Mononuclear cell (primary cell): ENCODE results near the gene MTHFD2L. TPM values are rescaled to one million over a fixed set of nuclear protein-coding genes. Genes with fewer than 3 reads are reported as not detected.

ENCODE experiments used
- H3K27me3 ChIP-seq: 2 replicates; pipeline ENCODE4 v1.6.0; 2011; ENCODE audit warnings: low read length, control low read depth; ENCODE audit not compliant: insufficient read depth
- H3K4me1 ChIP-seq: 2 replicates; pipeline ENCODE4 v1.5.1; 2011; ENCODE audit warnings: mild to moderate bottlenecking, low read length, control low read depth; ENCODE audit not compliant: insufficient read depth
- H3K4me3 ChIP-seq: 2 replicates; pipeline ENCODE4 v1.5.1; 2011; ENCODE audit warnings: mild to moderate bottlenecking, low read length, moderate library complexity
- H3K9me3 ChIP-seq: 2 replicates; pipeline ENCODE4 v1.5.1; 2011; ENCODE audit warnings: low read depth, mild to moderate bottlenecking, control low read depth, low read length
- total RNA-seq: library from RNA; depleted of rRNA; stranded (reverse); fragments of >200 nt; gene quantifications from one replicate; pipeline ENCODE4 v1.2.3, GENCODE V29; 2012

MTHFD2L gene
- total RNA-seq, 1 donor: 20.1 TPM

DNA sequence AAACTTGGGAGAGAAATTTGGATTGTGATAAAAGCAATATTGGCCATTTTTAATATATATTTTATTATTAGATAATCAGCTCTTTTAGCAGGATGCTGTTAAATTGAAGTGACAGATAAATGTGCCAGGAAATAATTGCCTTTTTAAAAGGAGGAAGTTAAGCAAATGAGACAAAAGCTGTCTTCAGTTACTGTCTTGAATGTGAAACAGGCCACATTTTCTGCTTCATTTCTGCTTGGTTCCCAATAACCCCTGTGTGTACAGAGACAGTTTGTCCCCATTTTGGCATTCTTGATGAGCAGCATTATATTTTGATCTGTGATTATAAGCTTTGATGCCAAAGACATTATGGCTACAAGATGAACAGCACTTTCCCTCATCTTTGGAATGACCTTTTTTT lies 151.3 kb downstream of the MTHFD2L start:
- H3K4me3 ChIP-seq: no peak overlapping the region
- no peaks in the 10 kb centered on the region for H3K9me3 ChIP-seq
- H3K4me1 ChIP-seq: no peaks in the 10 kb centered on the region
- H3K27me3 ChIP-seq: no peaks in the 10 kb centered on the region

DNA sequence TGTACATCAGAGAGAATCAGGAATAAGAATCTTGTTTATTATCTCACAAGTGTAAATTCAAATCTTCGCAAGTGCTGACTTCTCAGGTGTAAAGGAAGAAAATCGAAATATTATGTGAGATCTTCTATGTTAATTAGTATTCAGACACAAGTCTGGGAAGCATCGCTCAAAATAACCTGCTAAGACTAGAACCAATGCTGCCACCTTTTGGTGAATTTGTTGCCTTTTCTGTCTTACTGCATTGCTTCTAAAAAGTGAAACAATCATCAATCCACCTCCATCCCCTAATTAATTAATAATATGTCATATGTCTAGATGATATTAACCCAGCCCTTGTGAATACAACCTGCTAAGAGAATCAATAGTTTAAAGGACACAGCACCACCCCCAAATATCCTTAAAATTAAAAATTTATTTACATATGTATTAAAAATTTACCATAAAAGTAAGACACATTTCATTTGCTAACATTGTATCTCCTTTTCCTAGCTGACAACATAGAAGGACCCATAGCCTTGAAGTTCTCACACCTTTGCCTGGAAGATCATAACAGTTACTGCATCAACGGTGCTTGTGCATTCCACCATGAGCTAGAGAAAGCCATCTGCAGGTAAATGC lies 153.9 kb downstream of the MTHFD2L start:
- H3K9me3 ChIP-seq: no peaks in the 10 kb centered on the region
- H3K27me3 ChIP-seq: no peaks in the 10 kb centered on the region
- no peaks in the 10 kb centered on the region for H3K4me1 ChIP-seq
- no peak overlapping the region for H3K4me3 ChIP-seq

DNA sequence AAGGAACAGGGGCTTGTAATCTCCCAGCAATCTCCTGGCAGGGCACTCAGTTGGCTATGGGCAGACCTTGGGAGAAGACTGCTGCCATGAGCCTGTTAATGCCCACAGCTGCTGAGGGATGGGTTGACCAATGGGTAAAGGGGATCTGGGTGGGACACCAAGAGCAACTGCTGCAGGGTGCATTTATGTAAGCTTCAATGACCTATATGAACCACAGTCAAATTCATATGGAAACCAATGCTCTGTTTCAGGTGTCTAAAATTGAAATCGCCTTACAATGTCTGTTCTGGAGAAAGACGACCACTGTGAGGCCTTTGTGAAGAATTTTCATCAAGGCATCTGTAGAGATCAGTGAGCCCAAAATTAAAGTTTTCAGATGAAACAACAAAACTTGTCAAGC lies 156.4 kb downstream of the MTHFD2L start:
- Histone ChIP-seq H3K4me1 (no peaks in the 10 kb centered on the region), H3K27me3 (no peaks in the 10 kb centered on the region), H3K4me3 (no peak overlapping the region), H3K9me3 (no peaks in the 10 kb centered on the region)

DNA sequence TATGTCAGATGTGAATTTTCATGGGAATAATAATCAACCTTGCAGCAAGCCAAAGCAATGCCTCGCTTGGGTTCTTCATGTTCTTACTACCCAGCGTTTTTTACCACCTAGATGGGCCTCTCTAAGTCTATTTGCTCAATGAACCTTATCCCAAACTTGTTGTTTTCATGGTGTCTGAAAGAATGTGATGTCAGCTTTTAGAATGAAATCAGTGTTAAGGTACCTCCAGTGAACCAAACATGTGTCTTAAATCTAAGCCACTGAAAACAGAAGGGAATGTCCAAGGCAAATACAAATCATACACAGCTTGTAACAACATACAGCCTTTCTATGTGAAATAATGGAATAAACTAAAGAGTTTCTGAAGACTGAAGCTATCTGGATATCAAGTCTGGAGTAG lies 157.0 kb downstream of the MTHFD2L start:
- H3K4me3 ChIP-seq: no peak overlapping the region
- H3K4me1 ChIP-seq: no peaks in the 10 kb centered on the region
- no peaks in the 10 kb centered on the region for H3K27me3 ChIP-seq
- no peaks in the 10 kb centered on the region for H3K9me3 ChIP-seq

DNA sequence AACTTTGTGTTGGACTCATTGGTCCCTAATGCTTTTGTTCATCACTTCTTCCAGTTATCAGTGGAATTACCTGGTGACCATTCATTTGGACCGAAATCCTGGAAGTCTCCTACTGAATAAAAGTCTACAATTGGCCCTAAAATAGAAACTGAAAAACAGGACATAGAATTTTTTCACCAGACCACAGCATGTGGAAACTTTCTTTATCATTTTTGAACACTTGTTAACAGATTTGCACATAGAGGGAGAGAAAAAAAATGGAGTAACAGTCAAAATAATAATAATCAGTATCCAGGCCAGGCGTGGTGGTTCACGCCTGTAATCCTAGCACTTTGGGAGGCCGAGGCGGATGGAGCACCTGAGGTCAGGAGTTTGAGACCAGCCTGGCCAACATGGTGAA lies 157.5 kb downstream of the MTHFD2L start:
- H3K4me1 ChIP-seq: no peaks in the 10 kb centered on the region
- H3K9me3 ChIP-seq: no peaks in the 10 kb centered on the region
- H3K4me3 ChIP-seq: no peak overlapping the region
- no peaks in the 10 kb centered on the region for H3K27me3 ChIP-seq

DNA sequence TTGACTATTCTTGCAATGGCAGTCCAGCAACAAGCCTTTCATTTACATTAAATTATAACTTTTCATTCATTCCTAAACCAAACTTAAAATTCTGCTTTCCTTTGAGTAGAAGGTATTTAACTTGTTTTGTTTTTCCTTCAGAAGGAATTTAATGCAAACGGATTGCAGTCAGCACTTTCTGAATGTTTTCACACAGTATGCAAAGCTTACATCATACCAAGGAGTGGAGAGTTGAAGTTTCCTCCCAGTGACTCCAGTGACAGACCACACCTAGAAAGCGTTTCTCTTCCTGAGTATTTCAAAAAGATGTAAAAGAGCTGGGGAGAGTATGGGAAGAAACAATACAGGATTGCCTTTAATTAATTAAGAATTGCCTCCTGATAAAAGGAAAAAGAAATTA lies 158.5 kb downstream of the MTHFD2L start:
- Histone ChIP-seq H3K4me1 (no peaks in the 10 kb centered on the region), H3K4me3 (no peak overlapping the region), H3K27me3 (no peaks in the 10 kb centered on the region), H3K9me3 (no peaks in the 10 kb centered on the region)

DNA sequence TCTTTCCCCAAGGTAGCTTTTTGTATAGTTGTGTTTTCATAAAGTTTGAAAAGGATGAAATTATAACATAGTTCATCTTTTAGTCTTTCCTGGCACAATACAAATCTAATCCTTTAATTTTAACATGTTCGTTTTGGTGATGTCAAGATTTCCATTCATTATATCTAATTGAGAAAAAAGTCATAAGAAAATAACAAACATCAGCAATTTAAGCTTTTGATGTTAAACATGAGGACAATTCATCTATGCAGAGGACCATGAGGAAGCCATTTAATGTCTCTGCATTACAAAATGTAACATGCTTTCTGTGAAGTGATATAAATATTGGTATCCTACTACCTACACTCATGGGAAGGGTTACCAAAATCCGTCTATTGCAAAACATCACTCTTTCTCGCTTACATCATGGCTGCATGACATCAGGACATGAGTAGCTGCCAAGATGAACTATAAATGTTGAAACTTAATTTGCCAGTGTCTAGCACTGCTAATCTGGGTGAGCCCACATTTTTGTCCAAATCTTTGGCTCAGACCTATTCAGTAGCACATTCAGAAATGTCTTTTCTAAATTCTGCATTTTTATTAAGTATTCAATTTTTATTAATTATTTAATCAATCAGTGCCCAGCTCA lies 159.8 kb downstream of the MTHFD2L start:
- no peaks in the 10 kb centered on the region for H3K9me3 ChIP-seq

DNA sequence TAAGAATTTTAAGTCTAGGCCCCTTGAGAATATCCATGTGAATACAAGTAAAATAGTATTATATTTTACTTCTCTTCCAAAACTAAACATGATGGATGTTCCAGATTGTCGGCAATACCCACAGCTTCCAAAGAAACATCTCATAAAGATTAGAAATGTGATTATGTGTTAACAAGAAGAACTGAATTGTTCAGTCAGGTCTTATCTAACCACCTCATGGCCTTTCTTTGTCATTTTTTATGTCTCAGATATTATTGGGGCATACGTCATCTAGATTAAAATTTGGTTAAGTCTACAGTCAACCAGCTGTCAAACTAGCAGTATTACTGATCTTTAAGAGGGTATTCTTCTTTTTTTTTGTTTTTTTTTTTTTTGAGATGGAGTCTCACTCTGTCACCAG lies 160.4 kb downstream of the MTHFD2L start:
- Histone ChIP-seq H3K27me3 (no peaks in the 10 kb centered on the region), H3K9me3 (no peaks in the 10 kb centered on the region), H3K4me3 (no peak overlapping the region), H3K4me1 (no peaks in the 10 kb centered on the region)

More for the DNA sequence above, 159.8 kb downstream of the MTHFD2L start:
- H3K27me3 ChIP-seq: no peaks in the 10 kb centered on the region
- no peak overlapping the region for H3K4me3 ChIP-seq
- H3K4me1 ChIP-seq: no peaks in the 10 kb centered on the region

DNA sequence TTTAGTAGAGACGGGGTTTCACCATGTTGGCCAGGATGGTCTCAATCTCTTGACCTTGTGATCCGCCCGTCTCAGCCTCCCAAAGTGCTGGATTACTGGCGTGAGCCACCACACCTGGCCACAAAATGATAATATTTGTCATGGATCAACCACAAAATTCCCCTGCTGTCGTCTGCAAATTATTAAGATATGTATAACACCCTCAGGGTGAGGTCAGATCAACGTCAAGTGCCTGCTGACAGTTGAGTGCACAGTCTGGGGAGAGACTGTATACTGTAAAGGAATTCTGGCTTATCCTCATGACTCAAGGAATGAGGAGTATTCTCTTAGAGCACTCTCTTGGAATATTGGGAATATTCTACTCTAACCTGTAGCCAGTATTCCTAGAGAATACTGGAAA lies 161.6 kb downstream of the MTHFD2L start:
- Histone ChIP-seq H3K27me3 (no peaks in the 10 kb centered on the region), H3K9me3 (no peaks in the 10 kb centered on the region), H3K4me1 (no peaks in the 10 kb centered on the region), H3K4me3 (no peak overlapping the region)

DNA sequence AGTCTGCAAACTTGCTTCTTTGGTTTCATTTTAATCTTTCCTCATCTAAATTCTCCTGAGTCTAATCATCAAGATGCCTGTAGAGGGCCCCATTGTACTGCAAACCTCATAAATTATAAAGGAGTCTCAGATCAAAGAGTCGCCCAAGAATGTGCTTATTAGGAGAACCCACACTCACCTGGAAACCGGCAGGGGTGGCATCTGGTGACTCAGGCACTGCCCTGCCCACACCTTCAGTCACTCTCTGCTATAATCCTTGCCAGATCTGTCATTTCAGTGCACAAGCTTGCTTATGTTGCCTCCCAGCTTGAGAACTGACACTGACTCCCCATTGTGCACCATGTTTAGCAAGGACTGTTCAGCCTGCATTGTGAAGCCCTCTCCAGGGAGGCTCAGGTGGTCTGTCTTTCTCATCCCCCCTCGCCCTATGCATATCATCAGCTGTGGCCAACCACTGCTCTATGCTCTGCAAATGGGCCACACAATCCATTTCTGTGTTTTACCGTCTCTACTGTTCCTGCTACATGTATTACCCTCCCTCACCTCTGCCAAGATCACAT lies 162.7 kb downstream of the MTHFD2L start:
- Histone ChIP-seq H3K4me3 (no peak overlapping the region), H3K4me1 (no peaks in the 10 kb centered on the region), H3K9me3 (no peaks in the 10 kb centered on the region), H3K27me3 (no peaks in the 10 kb centered on the region)

DNA sequence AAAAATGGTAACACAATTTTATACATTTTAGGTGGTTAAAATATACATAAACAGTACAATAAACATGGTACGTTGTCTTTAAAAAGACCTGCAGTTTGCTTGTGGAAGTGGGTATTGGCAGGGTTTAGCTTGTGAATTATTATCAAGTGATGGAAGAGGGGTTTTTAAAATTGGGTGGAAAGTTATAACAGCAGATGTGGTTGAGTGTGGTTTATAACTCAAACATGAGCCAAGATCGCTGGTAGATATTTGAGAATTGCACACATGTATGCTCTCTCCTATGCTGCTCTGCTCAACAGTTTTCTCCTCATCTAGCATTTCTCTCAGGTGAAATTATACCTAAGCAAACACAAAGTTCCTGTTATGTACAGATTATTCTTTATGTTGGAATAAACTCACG lies 164.4 kb downstream of the MTHFD2L start:
- Histone ChIP-seq H3K4me1 (no peaks in the 10 kb centered on the region), H3K4me3 (no peak overlapping the region), H3K27me3 (no peaks in the 10 kb centered on the region), H3K9me3 (no peaks in the 10 kb centered on the region)

DNA sequence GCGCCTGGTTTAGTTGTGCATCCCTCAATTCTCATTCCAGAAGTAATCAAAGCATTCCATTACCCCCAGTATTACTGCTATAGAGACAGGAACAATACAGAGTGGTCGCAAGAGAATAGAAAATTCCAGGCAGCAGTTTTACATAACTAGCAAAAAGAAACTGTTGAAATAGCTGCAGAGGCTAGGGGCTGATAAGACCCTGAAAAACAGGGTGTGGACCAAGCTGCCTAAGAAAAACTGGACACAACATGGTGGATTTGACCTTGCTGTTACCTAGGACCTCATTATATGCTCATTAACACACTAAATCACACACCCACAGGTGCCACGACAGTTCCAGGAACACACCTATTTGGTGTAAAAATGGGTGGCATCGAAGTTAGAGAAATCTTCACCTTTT lies 165.7 kb downstream of the MTHFD2L start:
- Histone ChIP-seq H3K4me3 (no peak overlapping the region), H3K27me3 (no peaks in the 10 kb centered on the region), H3K4me1 (no peaks in the 10 kb centered on the region), H3K9me3 (no peaks in the 10 kb centered on the region)

DNA sequence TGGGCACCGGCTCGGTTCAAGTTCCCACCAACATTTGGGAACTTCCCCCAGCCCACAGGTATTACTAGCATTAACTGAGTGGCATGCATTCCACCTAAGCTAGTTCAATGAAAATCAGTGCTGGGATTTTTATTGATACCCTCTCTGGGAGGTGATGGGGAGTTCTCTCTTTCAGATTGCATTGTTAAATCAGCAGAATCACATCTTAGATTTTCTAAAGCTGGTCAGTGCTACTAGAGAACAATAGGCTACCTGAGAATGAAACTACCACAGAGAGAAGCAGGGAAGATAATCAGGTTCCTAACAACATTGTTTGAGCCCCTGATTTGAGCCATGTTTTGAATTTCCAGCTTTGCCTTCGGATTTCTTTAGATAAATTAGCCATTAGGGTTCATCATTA lies 166.3 kb downstream of the MTHFD2L start:
- Histone ChIP-seq H3K9me3 (no peaks in the 10 kb centered on the region), H3K4me3 (no peak overlapping the region), H3K4me1 (no peaks in the 10 kb centered on the region), H3K27me3 (no peaks in the 10 kb centered on the region)

DNA sequence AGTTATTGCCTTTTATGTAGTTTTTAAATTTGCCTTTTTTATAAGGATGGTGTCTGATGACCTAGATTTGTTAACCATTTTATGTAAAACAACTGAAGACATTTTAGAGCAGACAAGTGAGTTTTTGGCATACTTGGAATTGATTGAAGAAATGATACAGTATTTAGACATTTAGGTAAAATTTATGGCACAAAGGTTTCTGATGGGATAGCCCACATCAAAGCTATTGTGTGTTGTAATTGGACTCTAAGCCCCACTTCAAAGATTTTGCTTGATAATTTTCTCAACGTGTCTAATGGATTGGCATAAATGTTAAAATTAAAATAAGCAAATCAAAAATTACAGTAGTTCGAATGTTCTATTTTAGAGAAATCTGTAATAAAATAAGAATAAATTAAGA lies 168.0 kb downstream of the MTHFD2L start:
- H3K27me3 ChIP-seq: no peaks in the 10 kb centered on the region
- H3K4me1 ChIP-seq: peaks cover 7% of the 10 kb centered on the region
- H3K9me3 ChIP-seq: no peaks in the 10 kb centered on the region
- H3K4me3 ChIP-seq: no peak overlapping the region

DNA sequence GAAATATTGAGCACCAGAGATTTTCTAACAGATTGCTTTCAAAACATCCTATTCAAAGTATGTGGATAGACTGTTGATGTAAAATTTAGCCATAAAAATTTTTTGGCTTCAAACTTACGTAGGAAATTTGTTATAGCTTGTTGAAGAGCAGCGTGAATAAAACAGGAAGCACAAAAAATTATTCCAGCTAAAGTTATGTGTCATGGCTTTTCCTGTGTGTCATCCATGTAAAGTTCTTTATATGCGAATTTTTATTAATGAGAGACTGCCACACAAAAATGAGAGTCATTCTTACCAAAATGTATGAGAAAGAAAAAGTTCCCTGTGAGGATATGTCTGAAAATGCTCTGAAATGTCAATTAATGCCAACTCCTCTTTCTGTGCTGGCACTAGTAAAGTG lies 169.8 kb downstream of the MTHFD2L start:
- H3K27me3 ChIP-seq: no peaks in the 10 kb centered on the region
- peaks cover 7% of the 10 kb centered on the region for H3K4me1 ChIP-seq
- no peak overlapping the region for H3K4me3 ChIP-seq
- no peaks in the 10 kb centered on the region for H3K9me3 ChIP-seq

DNA sequence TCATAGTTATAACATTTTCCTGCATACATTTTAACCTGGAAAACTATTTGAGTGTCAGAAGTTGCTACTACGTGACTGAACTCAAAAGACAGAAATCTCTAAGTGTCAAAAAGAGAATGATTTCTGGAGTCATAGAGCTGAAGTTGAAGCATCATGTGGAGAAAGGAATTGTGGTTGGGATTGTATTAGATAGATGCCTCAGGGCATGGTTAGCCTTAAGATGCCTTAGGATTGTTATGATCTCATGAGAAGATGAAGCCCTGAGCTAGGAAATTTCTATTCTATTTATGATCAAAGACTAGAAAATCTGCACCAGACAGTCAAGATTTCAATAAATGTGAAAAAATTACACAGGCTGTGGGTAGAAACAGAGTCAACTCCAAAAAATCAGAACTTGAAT lies 170.6 kb downstream of the MTHFD2L start:
- Histone ChIP-seq H3K27me3 (no peaks in the 10 kb centered on the region), H3K4me3 (no peak overlapping the region), H3K4me1 (peaks cover 7% of the 10 kb centered on the region), H3K9me3 (no peaks in the 10 kb centered on the region)
